HAP-1 (cell line): ENCODE measurements around the gene IL31RA.
"Not testable (repeated sequence)": the region's sequence is repeated elsewhere in the genome, so short reads cannot be mapped to it uniquely, and the experiment has no call there.

ENCODE experiments used
- DNase-seq, 2 experiments: peaks; one replicate each; pipeline ENCODE4 v3.0.0-alpha.2; 2016 to 2020; ENCODE audit warnings: low spot score in 2 of 2
- H3K27me3 ChIP-seq: fragments of 250-450 bp; sonication (Bioruptor Pico); 2 replicates; pipeline ENCODE4 v1.5.1; 2020; ENCODE audit warnings: low read depth, mild to moderate bottlenecking, moderate library complexity
- H3K36me3 ChIP-seq: fragments of 250-450 bp; sonication (Bioruptor Pico); replicated peaks from 2 replicates; pipeline ENCODE4 v1.5.1; 2020; ENCODE audit warnings: mild to moderate bottlenecking
- H3K4me1 ChIP-seq: fragments of 250-450 bp; sonication (Bioruptor Pico); 2 replicates; pipeline ENCODE4 v1.5.1; 2020; ENCODE audit warnings: mild to moderate bottlenecking
- H3K4me3 ChIP-seq: fragments of 250-450 bp; sonication (Bioruptor Pico); 2 replicates; pipeline ENCODE4 v1.5.1; 2020; ENCODE audit warnings: mild to moderate bottlenecking, moderate library complexity
- H3K9me3 ChIP-seq: fragments of 250-450 bp; sonication (Bioruptor Pico); 2 replicates; pipeline ENCODE4 v1.5.1; 2020; ENCODE audit warnings: mild to moderate bottlenecking, moderate library complexity
- in situ Hi-C: fragments of 300-500 bp; cut with MboI; formaldehyde crosslinking; loops from 3 replicates; pipeline ENCODE4 v1.14.3; 2020; ENCODE audit warnings: low sequenced_read_pairs, inconsistent platforms, mixed read lengths

Gene IL31RA

DNA sequence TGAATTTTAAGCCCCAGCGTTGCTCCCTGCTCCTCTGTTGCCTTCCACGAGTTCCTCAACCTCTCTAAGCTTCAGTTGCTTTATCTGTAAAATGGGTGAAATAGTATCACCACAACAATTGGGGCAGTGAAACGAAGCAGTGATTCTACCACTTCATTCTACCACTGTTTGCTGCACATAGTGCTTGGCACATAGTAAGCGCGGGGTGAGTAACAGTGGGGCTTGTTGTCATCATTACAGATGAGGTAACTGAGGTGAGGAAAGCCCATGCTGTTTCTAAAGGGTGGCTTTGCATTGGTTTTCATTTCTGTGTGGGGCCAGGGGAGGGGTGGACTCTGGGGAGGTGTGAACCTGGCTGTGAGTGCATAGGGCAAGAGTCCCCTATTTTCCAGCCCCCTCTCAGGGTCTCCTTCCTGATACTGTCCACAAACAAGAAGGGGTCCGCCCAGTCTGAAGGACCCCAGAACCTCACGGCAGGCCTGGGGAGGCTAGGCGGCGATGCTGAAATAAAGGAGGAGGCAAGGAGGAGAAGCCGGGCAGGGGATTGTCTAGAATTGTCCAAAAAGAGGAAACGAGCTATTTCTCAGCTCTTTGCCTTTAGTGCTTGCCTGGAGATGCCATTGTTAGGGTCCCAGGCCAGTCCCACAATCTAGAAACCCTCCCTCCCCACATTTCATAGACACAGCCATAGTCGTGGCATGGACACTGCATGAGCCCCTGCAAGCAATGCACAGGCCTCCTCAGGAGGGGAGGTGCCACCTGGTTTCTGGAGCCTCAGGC, 78.1 kb downstream of the IL31RA start:
- no peaks in the 10 kb centered on the region for H3K4me1 ChIP-seq
- in situ Hi-C loops, result loop anchor here (25.0 kb wide), 1 partner anchor 908 kb away; no protein-coding TSS in a partner anchor
- no peaks in the 10 kb centered on the region for H3K27me3 ChIP-seq
- H3K36me3 ChIP-seq, result no peaks in the 10 kb centered on the region
- H3K4me3 ChIP-seq, result no peak overlapping the region
- H3K9me3 ChIP-seq, result no peaks in the 10 kb centered on the region
- no peak for DNase-seq

GRCh38 chr5:55932700-55933099, 81.5 kb downstream of the IL31RA start:
- no peak overlapping the region for H3K4me3 ChIP-seq
- H3K9me3 ChIP-seq, result no peaks in the 10 kb centered on the region
- DNase-seq, result no peak
- no peaks in the 10 kb centered on the region for H3K36me3 ChIP-seq
- H3K4me1 ChIP-seq, result no peaks in the 10 kb centered on the region
- no peaks in the 10 kb centered on the region for H3K27me3 ChIP-seq
- in situ Hi-C loops, result loop anchor here (10.0 to 25.0 kb wide), 2 partner anchors 272 to 905 kb away; no protein-coding TSS in a partner anchor

DNA sequence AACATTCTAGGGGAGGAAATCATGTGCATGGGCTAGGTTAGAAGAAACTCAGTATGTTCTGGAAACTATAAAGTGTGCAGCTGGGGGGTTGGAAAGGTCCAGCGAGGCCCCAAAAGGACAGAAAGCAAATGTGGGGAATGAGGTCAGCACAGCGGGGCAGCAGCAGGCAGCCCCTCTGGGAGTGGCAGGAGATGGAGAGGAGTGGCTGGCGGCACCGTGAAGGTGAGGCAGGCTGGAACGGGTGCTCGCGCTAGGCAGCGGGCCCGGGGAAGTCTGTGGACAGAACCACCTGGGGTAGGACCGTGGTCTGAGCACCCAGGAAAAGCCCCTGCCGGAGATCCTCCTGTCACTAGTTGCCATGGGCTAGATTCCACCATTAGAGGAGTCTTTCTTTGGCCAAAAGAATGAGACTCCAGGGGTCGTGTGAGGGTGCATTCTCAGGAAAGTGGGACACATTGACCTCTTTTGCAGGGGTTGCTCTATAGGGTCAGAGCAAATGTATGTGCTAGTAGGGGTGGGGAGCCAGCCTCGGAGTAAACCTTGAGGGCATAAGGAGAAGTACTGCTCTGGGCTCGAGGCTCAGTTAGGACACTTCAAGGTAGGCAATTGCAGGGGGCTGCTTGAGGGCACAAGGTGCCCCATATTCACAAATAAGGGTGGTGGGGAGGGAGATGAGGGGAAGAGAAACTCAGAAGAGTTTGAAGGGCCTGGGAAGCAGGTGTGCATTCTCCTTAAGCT, 82.4 kb downstream of the IL31RA start:
- no peak overlapping the region for H3K4me3 ChIP-seq
- DNase-seq, result no peak
- in situ Hi-C loops, result loop anchor here (10.0 to 25.0 kb wide), 2 partner anchors 271 to 904 kb away; no protein-coding TSS in a partner anchor
- H3K36me3 ChIP-seq, result no peaks in the 10 kb centered on the region
- no peaks in the 10 kb centered on the region for H3K9me3 ChIP-seq
- H3K27me3 ChIP-seq, result no peaks in the 10 kb centered on the region
- H3K4me1 ChIP-seq, result no peaks in the 10 kb centered on the region

GRCh38 chr5:55934115-55934613, 83.0 kb downstream of the IL31RA start:
- no peaks in the 10 kb centered on the region for H3K4me1 ChIP-seq
- no peaks in the 10 kb centered on the region for H3K9me3 ChIP-seq
- H3K36me3 ChIP-seq, result no peaks in the 10 kb centered on the region
- H3K27me3 ChIP-seq, result no peaks in the 10 kb centered on the region
- in situ Hi-C loops, result loop anchor here (10.0 to 25.0 kb wide), 2 partner anchors 271 to 903 kb away; no protein-coding TSS in a partner anchor
- no peak for DNase-seq
- no peak overlapping the region for H3K4me3 ChIP-seq

GRCh38 chr5:55934720-55935119, 83.6 kb downstream of the IL31RA start:
- in situ Hi-C loops, result loop anchor here (10.0 to 25.0 kb wide), 2 partner anchors 270 to 903 kb away; no protein-coding TSS in a partner anchor
- Histone ChIP-seq H3K4me1 (no peaks in the 10 kb centered on the region), H3K4me3 (no peak overlapping the region), H3K9me3 (no peaks in the 10 kb centered on the region), H3K27me3 (no peaks in the 10 kb centered on the region), H3K36me3 (no peaks in the 10 kb centered on the region)
- DNase-seq, result no peak

DNA sequence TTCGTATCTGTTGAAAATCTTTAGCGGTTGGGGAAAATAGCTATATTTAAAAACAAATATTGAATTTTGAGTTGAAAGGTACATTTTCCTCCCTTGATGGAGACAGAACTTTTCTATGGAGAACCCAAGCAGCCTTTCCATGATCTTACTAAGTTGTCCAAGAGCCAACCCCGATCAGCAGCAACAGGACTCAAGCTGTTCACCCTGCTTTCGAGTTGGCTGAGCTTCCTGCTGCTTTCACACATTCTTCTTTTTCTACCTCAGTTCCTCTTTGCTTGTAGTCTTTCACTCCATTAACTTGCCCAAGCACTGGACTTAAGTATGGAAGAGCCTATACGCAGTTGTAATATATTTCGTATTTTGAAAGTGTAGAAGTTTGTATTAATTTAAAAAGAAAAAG, 84.2 kb downstream of the IL31RA start:
- no peak for DNase-seq
- Histone ChIP-seq H3K4me3 (no peak overlapping the region), H3K4me1 (no peaks in the 10 kb centered on the region), H3K27me3 (no peaks in the 10 kb centered on the region), H3K9me3 (no peaks in the 10 kb centered on the region), H3K36me3 (no peaks in the 10 kb centered on the region)
- in situ Hi-C loops, result loop anchor here (10.0 to 25.0 kb wide), 2 partner anchors 269 to 902 kb away; no protein-coding TSS in a partner anchor

DNA sequence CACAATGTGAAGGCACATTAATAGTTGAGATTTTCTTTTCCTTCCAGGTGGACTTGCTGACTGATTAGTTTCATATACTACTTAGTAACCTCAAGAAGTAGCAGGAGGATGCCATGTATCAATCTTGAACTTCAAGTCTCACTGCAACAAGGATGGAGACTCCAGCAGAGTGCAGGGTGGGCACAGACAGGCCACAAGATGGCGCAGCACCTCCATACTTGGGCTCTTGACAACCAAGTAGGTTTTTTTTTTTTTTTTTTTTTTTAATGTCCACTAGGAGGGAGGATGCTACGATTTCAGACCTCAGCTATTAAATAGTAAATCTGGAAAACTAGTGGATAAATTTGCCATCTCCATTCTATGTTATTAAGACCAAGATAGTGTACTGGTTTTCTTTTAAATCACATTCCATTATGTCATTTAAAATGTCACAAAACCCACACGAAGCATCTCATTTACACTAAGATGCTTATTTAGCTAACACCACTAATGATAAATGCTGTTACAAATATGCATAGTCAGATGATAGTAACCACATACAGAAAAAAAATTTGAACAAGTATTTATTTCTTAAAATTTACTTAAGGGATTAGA, 85.0 kb downstream of the IL31RA start:
- peak; percentile 36 to 87 for DNase-seq
- H3K4me3 ChIP-seq, result no peak overlapping the region
- no peaks in the 10 kb centered on the region for H3K27me3 ChIP-seq
- no peaks in the 10 kb centered on the region for H3K4me1 ChIP-seq
- in situ Hi-C loops, result loop anchor here (10.0 to 25.0 kb wide), 2 partner anchors 269 to 901 kb away; no protein-coding TSS in a partner anchor
- no peaks in the 10 kb centered on the region for H3K36me3 ChIP-seq
- H3K9me3 ChIP-seq, result no peaks in the 10 kb centered on the region

GRCh38 chr5:55937598-55937997, 86.4 kb downstream of the IL31RA start:
- H3K9me3 ChIP-seq, DNase-seq, H3K4me1 ChIP-seq, H3K27me3 ChIP-seq, H3K36me3 ChIP-seq, H3K4me3 ChIP-seq: not testable (repeated sequence)
- in situ Hi-C loops, result loop anchor here (10.0 to 25.0 kb wide), 2 partner anchors 267 to 900 kb away; no protein-coding TSS in a partner anchor

- H3K27me3 ChIP-seq, DNase-seq, H3K4me1 ChIP-seq, H3K9me3 ChIP-seq, H3K4me3 ChIP-seq: not testable (repeated sequence)
- in situ Hi-C loops, result loop anchor here (25.0 kb wide), 1 partner anchor 896 kb away; no protein-coding TSS in a partner anchor
- H3K36me3 ChIP-seq, result peaks cover 12% of the 10 kb centered on the region; the same call in 1 of the 2 replicates
These were observed 90.0 kb downstream of the IL31RA start for GRCh38 chr5:55941154-55941553.

GRCh38 chr5:55959208-55959607, 108.1 kb downstream of the IL31RA start:
- Histone ChIP-seq H3K36me3 (peaks cover 10% of the 10 kb centered on the region; the same call in 1 of the 2 replicates), H3K9me3 (no peaks in the 10 kb centered on the region), H3K27me3 (no peaks in the 10 kb centered on the region), H3K4me3 (no peak overlapping the region), H3K4me1 (no peaks in the 10 kb centered on the region)
- in situ Hi-C loops, result no loop called here
- no peak for DNase-seq

DNA sequence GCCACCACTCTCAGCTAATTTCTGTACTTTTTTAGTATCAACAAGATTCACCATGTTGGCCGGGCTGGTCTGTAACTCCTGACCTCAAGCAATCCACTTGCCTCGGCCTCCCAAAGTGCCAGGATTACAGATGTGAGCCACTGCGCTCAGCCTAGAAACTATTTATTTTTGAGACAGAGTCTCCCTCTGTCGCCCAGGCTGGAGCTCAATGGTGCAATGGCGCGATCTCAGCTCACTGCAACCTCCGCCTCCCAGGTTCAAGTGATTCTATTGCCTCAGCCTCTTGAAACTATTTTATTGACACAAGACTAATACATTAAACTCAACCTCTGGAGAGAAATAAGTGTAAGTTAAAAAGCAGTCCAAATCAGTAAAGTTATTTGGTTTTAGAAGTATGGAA, 109.6 kb downstream of the IL31RA start:
- peaks cover 5% of the 10 kb centered on the region; the same call in 1 of the 2 replicates for H3K36me3 ChIP-seq
- H3K4me1 ChIP-seq, result no peaks in the 10 kb centered on the region

DNA sequence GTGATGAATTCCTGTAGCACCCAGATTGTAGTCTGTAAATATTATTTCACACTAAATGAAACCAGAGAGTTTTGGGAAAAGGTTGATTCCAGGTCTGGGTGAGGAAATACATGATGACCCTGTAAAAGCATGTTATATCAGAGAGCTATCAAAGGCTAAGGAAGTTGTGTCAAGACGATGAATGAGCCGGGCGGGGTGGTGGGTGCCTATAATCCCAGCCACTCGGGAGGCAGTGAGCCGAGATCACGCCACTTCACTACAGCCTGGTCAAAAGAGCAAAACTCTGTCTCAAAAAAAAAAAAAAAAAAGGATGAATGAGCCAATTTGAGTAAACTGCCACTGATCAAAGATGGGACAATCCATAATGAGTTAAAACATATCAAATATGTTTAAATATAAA, 114.4 kb downstream of the IL31RA start:
- no peak overlapping the region for H3K4me3 ChIP-seq
- no peaks in the 10 kb centered on the region; the same call in 1 of the 2 replicates for H3K36me3 ChIP-seq
- H3K4me1 ChIP-seq, result no peaks in the 10 kb centered on the region
- no peak for DNase-seq
- no peaks in the 10 kb centered on the region for H3K27me3 ChIP-seq
- in situ Hi-C loops, result no loop called here
- H3K9me3 ChIP-seq, result no peaks in the 10 kb centered on the region

More for the DNA sequence above, 109.6 kb downstream of the IL31RA start:
- DNase-seq, result no peak
- no peaks in the 10 kb centered on the region for H3K9me3 ChIP-seq
- no peak overlapping the region for H3K4me3 ChIP-seq
- no peaks in the 10 kb centered on the region for H3K27me3 ChIP-seq
- in situ Hi-C loops, result no loop called here

- H3K36me3 ChIP-seq, result no peaks in the 10 kb centered on the region; the same call in 1 of the 2 replicates
- in situ Hi-C loops, result no loop called here
- no peaks in the 10 kb centered on the region for H3K4me1 ChIP-seq
- H3K4me3 ChIP-seq, result no peak overlapping the region
- DNase-seq, result no peak
- no peaks in the 10 kb centered on the region for H3K9me3 ChIP-seq
- H3K27me3 ChIP-seq, result no peaks in the 10 kb centered on the region
These were observed 115.1 kb downstream of the IL31RA start for GRCh38 chr5:55966284-55966683.
